Activated T-helper 2 cell treated with anti-CD3 and anti-CD28 coated beads, Interferon-gamma antibody, Interleukin-2, Interleukin-4, amounts not matched to agents 10 μg/mL and 5 μg/mL and 100 μg/mL, durations not matched to agents 14 hours and 24 hours and 36 hours (primary cell): ENCODE results near the gene ELMOD2. TPM values are rescaled to one million over a fixed set of nuclear protein-coding genes. Genes with fewer than 3 reads are reported as not detected.
"Not testable (repeated sequence)": the region's sequence is repeated elsewhere in the genome, so short reads cannot be mapped to it uniquely, and the experiment has no call there.

Source experiments
- DNase-seq: peaks from one replicate; pipeline ENCODE4 v3.0.0; 2021; ENCODE audit warnings: low spot score
- H3K27ac Mint-ChIP-seq: one replicate; pipeline ENCODE4 v1.8.0; 2021; ENCODE audit warnings: mixed read lengths
- H3K27me3 Mint-ChIP-seq: one replicate; pipeline ENCODE4 v1.8.0; 2021; ENCODE audit warnings: low read depth, mixed read lengths
- H3K36me3 Mint-ChIP-seq: one replicate; pipeline ENCODE4 v1.8.0; 2021; ENCODE audit warnings: low read depth, mixed read lengths
- H3K4me1 Mint-ChIP-seq: one replicate; pipeline ENCODE4 v1.8.0; 2021; ENCODE audit warnings: low read depth, mixed read lengths
- H3K4me3 Mint-ChIP-seq: one replicate; pipeline ENCODE4 v1.8.0; 2021; ENCODE audit warnings: low read depth, mild to moderate bottlenecking, moderate library complexity, mixed read lengths
- H3K9me3 Mint-ChIP-seq: one replicate; pipeline ENCODE4 v1.8.0; 2021; ENCODE audit warnings: mixed read lengths
- intact Hi-C: fragments of 100-400 bp; cut with micrococcal nuclease; formaldehyde crosslinking; loops from one replicate; pipeline ENCODE4 v1.15.1; 2023
- total RNA-seq: library from RNA; stranded (reverse); gene quantifications from 2 replicates; pipeline ENCODE4 v1.2.3, GENCODE V29; 2022

Gene ELMOD2, protein sequence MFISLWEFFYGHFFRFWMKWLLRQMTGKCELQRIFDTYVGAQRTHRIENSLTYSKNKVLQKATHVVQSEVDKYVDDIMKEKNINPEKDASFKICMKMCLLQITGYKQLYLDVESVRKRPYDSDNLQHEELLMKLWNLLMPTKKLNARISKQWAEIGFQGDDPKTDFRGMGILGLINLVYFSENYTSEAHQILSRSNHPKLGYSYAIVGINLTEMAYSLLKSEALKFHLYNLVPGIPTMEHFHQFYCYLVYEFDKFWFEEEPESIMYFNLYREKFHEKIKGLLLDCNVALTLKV
- total RNA-seq: 15.3 and 16.0 TPM in 2 replicates

DNA sequence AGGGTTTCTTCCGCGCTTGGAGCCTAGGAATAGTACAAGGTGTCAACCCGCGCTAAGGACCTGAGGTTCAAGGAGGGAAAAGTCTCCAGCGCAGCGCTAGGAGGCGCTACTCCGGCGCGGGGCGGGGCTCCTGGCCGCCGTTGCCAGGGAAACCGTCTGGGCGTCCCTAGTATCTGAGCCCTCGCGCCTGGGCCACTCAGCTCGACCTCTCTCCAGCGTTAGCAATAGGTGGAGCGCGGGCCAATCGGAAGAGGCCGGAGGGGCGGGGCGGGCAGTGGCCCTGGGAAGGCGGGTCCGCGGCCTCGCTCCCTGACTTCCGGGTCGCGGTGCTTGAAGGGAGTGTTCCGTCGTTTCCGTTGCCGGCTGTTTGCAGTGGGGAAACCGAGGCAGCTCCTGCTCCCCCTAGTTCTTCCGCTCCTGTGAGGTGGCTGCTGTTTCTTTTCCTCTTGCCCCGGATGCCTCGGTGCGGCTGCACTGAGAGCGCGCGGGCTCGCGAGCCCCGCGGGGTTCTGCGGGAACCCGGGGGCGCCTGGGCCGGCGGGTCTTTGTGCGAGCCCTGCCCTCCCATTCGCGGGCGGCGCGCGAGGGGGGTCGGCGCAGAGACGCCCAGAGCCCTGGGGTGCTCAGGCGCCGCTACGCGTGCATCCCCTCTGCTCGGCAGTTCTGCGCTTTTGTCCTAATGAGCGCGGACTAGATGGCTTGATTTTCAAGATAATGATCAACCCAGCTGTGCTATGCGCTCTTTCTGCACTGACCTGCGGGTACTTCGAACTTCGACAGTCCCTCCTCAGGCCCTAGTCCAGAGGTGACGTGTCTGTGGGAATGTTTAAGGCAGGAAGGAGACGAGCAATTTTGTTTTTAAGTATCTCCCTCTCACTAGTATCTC, at the start of gene ELMOD2:
TSS of gene ELMOD2 (plus strand) at position 312 of the 886 bp plus-strand sequence. CDS start 1,261 bp downstream, outside the sequence.
- intact Hi-C loops: loop anchor here (1.0 to 10.0 kb wide), 9 partner anchors 19 to 1439 kb away; partner anchors contain the start of genes NAA15, NDUFC1, RAB33B and SCOC
- Mint-ChIP-seq H3K27ac (peak within 1 kb of the TSS; percentile 49), H3K4me1 (peaks cover 11% of the 10 kb centered on the region), H3K4me3 (peak within 1 kb of the TSS; percentile 85), H3K27me3 (peaks cover 6% of the 10 kb centered on the region), H3K9me3 (no peaks in the 10 kb centered on the region), H3K36me3 (peaks cover 14% of the 10 kb centered on the region)
- DNase-seq: peak; percentile 97

DNA sequence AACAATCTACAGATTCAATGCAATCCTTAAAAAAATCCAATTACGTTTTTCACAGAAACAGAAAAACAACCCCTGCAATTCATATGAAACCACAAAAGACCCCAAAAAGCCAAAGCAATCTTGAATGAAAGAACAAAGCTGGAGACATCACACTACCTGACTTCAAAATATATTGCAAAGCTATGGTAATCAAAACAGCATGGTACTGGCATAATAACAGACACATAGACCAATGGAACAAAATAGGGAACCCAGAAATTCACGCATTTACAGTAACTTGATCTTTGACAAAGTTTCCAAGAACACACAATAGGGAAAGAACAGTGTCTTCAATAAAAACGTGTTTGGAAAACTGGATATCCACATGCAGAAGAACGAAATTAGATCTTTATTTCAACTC, 40.5 kb upstream of the ELMOD2 start:
- Mint-ChIP-seq H3K27ac (no peak overlapping the region), H3K9me3 (no peaks in the 10 kb centered on the region), H3K4me3 (no peak overlapping the region), H3K4me1 (no peaks in the 10 kb centered on the region), H3K36me3 (no peaks in the 10 kb centered on the region), H3K27me3 (peaks cover 13% of the 10 kb centered on the region)
- intact Hi-C loops: no loop called here
- DNase-seq: no peak

DNA sequence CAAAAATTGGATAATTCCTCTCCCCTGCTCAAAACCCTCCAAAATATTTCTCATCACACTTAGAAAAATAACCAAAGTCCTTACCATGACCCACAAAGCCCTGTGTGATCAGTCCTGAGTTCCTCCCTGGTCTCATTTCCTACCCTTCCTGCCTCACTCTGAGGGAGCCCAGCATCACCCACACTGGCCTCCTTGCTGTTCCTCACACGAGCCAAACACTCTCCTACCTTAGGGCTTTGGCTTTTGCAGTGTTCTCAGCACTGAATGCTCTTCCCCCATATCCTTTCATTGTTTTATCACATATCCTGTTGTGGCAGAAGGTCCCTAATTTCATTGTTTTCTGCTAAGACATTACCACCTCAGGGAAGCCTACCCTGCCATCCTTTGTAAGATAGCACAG, 38.0 kb upstream of the ELMOD2 start:
- no peak for DNase-seq
- Mint-ChIP-seq H3K4me3 (no peak overlapping the region), H3K27me3 (peaks cover 12% of the 10 kb centered on the region), H3K27ac (no peak overlapping the region), H3K4me1 (no peaks in the 10 kb centered on the region), H3K9me3 (no peaks in the 10 kb centered on the region), H3K36me3 (no peaks in the 10 kb centered on the region)
- intact Hi-C loops: no loop called here

DNA sequence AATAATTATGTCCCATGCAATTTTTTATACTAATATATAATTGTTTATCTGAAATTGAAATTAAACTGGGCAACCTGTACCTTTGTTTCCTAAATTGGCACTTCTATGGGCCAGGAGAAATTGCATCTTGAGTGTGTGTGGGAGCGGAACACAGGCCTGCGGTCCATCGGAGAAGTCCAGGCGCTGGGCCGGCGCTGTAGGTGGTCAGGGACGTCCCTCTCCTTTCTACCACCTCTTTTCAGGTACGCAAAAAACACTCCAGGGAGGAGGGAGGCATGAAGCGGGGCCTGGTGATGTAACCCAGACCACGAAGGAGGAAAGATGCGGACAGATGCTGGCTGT, 26.6 kb upstream of the ELMOD2 start:
- H3K4me3 Mint-ChIP-seq: no peak overlapping the region
- peaks cover 57% of the 10 kb centered on the region for H3K27me3 Mint-ChIP-seq

DNA sequence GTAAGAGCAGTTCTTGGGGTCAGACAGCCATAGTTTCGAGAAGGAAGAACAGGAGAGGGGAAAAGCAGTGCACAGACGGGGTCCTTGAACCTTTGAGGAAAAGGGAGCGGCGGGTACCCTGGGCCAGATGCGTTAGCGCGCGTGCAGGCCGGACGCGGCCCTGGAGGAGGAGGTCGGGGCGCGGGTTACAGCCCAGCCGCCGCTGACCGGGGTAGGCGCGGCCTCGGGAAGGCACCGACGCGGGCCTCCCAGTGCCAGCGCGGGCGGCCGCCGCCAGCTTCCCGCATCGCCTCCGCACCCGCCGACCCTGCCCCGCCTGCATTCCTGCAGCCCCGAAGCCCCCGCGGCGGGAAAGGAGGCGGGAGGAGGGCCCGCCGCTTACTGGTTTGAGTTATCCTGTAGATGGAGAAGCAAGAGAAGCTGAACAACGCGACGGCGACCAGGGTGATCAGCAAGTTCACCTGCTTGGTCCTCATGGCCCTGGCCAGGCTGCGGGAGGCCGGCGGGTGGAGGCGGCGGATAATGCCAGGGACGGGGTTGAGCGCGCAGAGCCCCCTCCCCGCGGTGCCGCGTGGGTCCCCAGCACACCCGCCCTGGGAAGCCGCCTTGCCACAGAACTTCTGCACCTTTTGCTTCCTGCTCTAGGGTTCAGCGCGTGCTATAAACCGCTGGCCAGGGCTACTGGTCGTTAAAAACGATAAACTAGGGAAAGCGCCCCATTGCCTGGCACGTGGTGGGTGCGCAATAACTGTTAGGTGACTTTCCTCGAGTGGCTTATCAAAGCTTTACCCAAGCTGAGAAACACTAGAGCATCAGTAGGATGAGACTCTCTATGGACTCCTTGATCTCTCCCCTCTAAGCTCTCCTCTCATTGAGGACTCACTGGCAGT, 26.0 kb upstream of the ELMOD2 start, which contains the start of gene MGAT4D:
TSS of gene MGAT4D (minus strand) at position 547 of the 890 bp plus-strand sequence. CDS start at position 476, 71 bp downstream.
- no peak within 1 kb of the TSS for H3K27ac Mint-ChIP-seq
- H3K4me1 Mint-ChIP-seq: peaks cover 5% of the 10 kb centered on the region
- DNase-seq: no peak

More for the DNA sequence above, 26.6 kb upstream of the ELMOD2 start:
- Mint-ChIP-seq H3K4me1 (peaks cover 5% of the 10 kb centered on the region), H3K27ac (no peak overlapping the region), H3K36me3 (no peaks in the 10 kb centered on the region), H3K9me3 (no peaks in the 10 kb centered on the region)
- DNase-seq: no peak
- intact Hi-C loops: no loop called here

DNA sequence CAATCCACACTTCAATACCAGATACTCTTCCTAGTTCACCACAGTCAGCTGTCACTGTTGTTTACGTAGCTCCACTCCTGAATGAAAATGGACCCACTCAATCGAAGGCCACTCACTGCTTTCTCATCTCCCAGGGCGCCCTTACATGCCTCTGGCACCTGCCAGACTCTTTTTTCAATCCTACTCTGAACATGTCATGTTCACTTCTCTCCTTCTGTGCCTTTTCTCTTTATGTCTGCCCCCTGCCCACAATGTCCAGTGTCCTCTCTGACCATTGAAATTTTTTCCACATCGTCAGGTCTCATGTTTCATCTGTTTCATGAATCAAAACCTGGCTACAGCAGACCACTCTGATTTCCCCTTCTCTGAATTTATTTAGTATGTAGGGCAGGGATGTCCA, 24.6 kb upstream of the ELMOD2 start:
- Mint-ChIP-seq H3K27me3 (peaks cover 62% of the 10 kb centered on the region), H3K9me3 (no peaks in the 10 kb centered on the region), H3K36me3 (no peaks in the 10 kb centered on the region)

More for the DNA sequence above, 26.0 kb upstream of the ELMOD2 start, which contains the start of gene MGAT4D:
- Mint-ChIP-seq H3K4me3 (no peak within 1 kb of the TSS), H3K27me3 (peaks cover 58% of the 10 kb centered on the region), H3K9me3 (no peaks in the 10 kb centered on the region), H3K36me3 (no peaks in the 10 kb centered on the region)
- intact Hi-C loops: no loop called here

DNA sequence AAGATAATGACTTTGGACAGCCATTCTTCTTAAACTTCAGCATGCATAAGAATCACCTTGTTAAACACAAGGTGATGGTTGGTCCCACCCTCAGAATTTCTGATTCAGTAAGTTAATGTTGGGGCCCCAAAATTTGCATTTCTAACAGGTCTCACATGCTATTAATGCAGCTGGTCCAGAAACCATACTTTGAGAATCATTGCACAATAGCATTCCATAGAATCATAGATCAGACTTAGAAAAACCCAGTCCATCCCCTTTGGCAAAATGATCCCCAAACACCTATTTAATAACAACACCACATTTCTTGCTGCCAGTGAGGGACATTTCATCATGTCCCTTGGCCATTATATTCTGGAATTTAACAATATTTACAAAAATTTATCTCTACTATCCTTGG, 19.7 kb upstream of the ELMOD2 start:
- no peaks in the 10 kb centered on the region for H3K36me3 Mint-ChIP-seq
- peaks cover 39% of the 10 kb centered on the region for H3K27me3 Mint-ChIP-seq
- H3K9me3 Mint-ChIP-seq: no peaks in the 10 kb centered on the region
- intact Hi-C loops: no loop called here
- no peak overlapping the region for H3K4me3 Mint-ChIP-seq
- H3K4me1 Mint-ChIP-seq: no peaks in the 10 kb centered on the region
- no peak overlapping the region for H3K27ac Mint-ChIP-seq
- DNase-seq: no peak

More for the DNA sequence above, 24.6 kb upstream of the ELMOD2 start:
- no peak overlapping the region for H3K27ac Mint-ChIP-seq
- no peak for DNase-seq
- intact Hi-C loops: no loop called here
- peaks cover 5% of the 10 kb centered on the region for H3K4me1 Mint-ChIP-seq
- H3K4me3 Mint-ChIP-seq: no peak overlapping the region

DNA sequence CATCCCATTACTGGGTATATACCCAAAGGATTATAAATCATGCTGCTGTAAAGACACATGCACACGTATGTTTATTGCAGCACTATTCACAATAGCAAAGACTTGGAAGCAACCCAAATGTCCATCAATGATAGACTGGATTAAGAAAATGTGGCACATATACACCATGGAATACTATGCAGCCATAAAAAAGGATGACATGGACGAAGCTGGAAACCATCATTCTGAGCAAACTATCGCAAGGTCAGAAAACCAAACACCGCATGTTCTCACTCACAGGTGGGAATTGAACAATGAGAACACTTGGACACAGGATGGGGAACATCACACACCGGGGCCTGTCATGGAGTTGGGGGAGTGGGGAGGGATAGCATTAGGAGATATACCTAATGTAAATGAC, 10.2 kb upstream of the ELMOD2 start:
- H3K27me3 Mint-ChIP-seq: peaks cover 36% of the 10 kb centered on the region
- H3K36me3 Mint-ChIP-seq, H3K27ac Mint-ChIP-seq: not testable (repeated sequence)

DNA sequence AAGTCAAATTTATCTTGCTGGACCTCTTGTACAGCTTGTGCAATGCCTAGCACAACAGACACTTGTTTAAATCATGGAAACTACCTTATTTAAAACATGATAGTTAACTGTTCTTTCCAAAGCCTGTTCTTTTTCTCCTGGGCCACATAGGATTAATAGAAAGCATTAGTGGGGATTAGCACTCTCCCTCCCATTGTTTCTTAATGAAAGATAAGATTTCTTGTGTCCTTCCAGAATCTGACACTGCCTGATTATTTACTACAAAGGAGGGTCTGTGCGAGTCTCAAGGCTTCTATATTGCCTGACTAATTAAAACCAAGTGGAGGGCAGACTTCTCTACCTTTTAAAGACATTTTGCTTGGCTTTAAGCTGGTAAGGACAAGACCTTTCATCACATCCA, 8.5 kb upstream of the ELMOD2 start:
- DNase-seq: no peak
- H3K36me3 Mint-ChIP-seq: no peaks in the 10 kb centered on the region
- H3K4me3 Mint-ChIP-seq: no peak overlapping the region
- H3K9me3 Mint-ChIP-seq: no peaks in the 10 kb centered on the region
- intact Hi-C loops: no loop called here
- H3K27ac Mint-ChIP-seq: no peak overlapping the region
- no peaks in the 10 kb centered on the region for H3K4me1 Mint-ChIP-seq
- peaks cover 23% of the 10 kb centered on the region for H3K27me3 Mint-ChIP-seq

More for the DNA sequence above, 10.2 kb upstream of the ELMOD2 start:
- DNase-seq, H3K4me3 Mint-ChIP-seq, intact Hi-C loops, H3K9me3 Mint-ChIP-seq, H3K4me1 Mint-ChIP-seq: not testable (repeated sequence)

DNA sequence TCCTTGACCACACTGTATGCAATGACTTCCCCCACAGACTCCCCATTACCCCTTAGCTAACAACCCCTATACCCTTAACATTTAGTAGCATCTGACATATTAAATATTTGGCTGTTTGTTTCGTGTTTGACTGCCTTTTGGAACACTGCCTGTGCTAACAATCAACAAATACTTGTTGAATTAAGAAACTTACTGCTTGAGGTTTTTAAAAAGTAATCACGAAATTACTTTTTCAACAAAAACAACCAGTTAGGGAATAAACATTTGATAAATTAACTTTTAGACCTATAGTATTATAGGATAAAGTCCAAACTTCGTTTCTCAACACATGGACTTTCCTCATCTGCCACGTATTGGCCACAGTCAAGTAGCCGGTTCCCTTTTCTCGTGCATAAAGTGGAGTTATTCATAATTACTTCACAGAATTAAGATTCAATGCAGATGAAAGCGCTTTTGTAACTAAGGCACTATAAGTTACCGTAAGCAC, 555 bp upstream of the ELMOD2 start:
- intact Hi-C loops: loop anchor here (5.0 to 10.0 kb wide), 5 partner anchors 786 to 1439 kb away; partner anchors contain the start of genes NAA15, NDUFC1, RAB33B and SETD7
- Mint-ChIP-seq H3K36me3 (peaks cover 14% of the 10 kb centered on the region), H3K4me3 (peak overlapping the region; percentile 85), H3K27me3 (peaks cover 6% of the 10 kb centered on the region), H3K27ac (no peak overlapping the region), H3K9me3 (no peaks in the 10 kb centered on the region), H3K4me1 (peaks cover 11% of the 10 kb centered on the region)
- no peak for DNase-seq

DNA sequence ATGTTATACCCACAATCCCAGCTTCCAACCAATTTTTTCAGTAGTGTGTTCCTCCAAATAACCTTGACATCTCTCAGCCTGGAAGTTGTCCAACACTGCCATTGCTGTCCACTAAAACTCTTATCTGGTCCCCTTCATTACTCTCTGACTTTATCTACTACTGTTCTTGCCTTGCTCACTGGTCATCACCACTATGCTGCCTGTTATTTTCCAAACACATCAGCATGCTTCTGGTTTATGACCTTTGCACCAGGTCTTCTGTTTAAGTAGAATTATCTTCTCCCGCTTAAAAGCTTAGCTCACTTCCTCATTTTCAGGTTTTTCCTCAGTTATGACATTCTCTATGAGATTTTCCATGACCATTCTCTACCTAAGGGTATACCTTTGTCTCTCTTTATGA, 5.5 kb downstream of the ELMOD2 start:
- Mint-ChIP-seq H3K36me3 (peaks cover 19% of the 10 kb centered on the region), H3K9me3 (no peaks in the 10 kb centered on the region), H3K4me1 (peaks cover 7% of the 10 kb centered on the region), H3K27me3 (no peaks in the 10 kb centered on the region), H3K27ac (no peak overlapping the region), H3K4me3 (no peak overlapping the region)
- no peak for DNase-seq
- intact Hi-C loops: loop anchor here (10.0 kb wide), 3 partner anchors 1075 to 1445 kb away; partner anchors contain the start of genes NAA15, NDUFC1 and RAB33B

DNA sequence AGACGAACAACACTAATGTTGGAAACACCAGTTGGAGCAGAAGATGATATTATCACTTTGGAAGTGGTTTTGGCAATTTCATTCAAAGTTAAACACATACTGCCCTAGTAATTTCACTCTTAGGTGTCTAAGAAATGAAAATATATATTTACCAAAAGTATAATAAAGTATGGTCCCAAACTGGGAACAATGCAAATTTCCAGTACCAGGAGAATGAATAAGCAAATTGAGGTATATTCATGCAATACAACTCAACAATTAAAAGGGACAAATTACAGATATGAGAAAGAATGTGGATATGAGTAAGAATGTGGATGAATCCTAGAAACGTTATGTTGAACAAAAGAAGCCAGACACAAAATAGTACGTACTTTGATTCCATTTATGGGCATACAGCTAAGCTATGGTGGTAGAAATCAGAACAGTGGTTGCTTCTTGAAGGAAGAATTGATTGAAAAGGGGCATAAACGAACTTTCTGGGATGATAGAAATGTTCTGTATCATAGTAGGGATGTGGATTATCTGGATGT, 10.0 kb downstream of the ELMOD2 start:
- DNase-seq: no peak
- peaks cover 5% of the 10 kb centered on the region for H3K4me1 Mint-ChIP-seq
- peaks cover 10% of the 10 kb centered on the region for H3K36me3 Mint-ChIP-seq
- no peak overlapping the region for H3K4me3 Mint-ChIP-seq
- H3K27ac Mint-ChIP-seq: no peak overlapping the region
- H3K9me3 Mint-ChIP-seq: no peaks in the 10 kb centered on the region
- intact Hi-C loops: no loop called here
- no peaks in the 10 kb centered on the region for H3K27me3 Mint-ChIP-seq
